ENCODE data around the gene STRBP. TPM values are rescaled to one million over a fixed set of nuclear protein-coding genes. Genes with fewer than 3 reads are reported as not detected.
A peak's percentile ranks its signal among the peaks of the same experiment; 100 is the strongest.

The STRBP gene
- total and polyA plus RNA-seq, 2 experiments from 2014 or later, result 1.4 to 2.5 TPM

- in situ Hi-C loops (cut with MboI), result no loop called here
- Histone ChIP-seq H3K27ac (no peak overlapping the region), H3K36me3 (ENCODE audit: low read depth) (no peaks in the 10 kb centered on the region), H3K4me2 (ENCODE audit: unreplicated experiment) (no peak overlapping the region), H3K4me3 (no peak overlapping the region), H2AFZ (no peak overlapping the region), H3K79me2 (ENCODE audit: insufficient read depth) (no peaks in the 10 kb centered on the region), H3F3A (ENCODE audit: insufficient read depth) (no peaks in the 10 kb centered on the region), H3K9ac (no peak overlapping the region), H4K20me1 (ENCODE audit: insufficient read depth) (no peaks in the 10 kb centered on the region), H3K9me3 (ENCODE audit: low read depth) (no peaks in the 10 kb centered on the region), H3K9me2 (ENCODE audit: insufficient read depth) (no peaks in the 10 kb centered on the region), H3K4me1 (ENCODE audit: insufficient read depth) (no peaks in the 10 kb centered on the region), H3K27me3 (replicated peaks; ENCODE audit: insufficient read depth) (no peaks in the 10 kb centered on the region)
- 96 to 100% methylated on average over 1 of the region's 1 CpG for WGBS, 2 experiments (ENCODE audit: low coverage in 1 of 2, low lambda C conversion rate in 2 of 2, missing lambda C conversion rate in 2 of 2)
- DNase-seq, result peak; percentile 21
- TF ChIP-seq EZH2phosphoT487 (IDR thresholded peaks at IDR 0.05; ENCODE audit: insufficient read depth, low read depth) (no peak), EZH2 (IDR thresholded peaks at IDR 0.05; ENCODE audit: insufficient read depth, poor library complexity, severe bottlenecking) (no peak)
Measured at GRCh38 chr9:123120953-123121352, 147.4 kb downstream of the STRBP start.

DNA sequence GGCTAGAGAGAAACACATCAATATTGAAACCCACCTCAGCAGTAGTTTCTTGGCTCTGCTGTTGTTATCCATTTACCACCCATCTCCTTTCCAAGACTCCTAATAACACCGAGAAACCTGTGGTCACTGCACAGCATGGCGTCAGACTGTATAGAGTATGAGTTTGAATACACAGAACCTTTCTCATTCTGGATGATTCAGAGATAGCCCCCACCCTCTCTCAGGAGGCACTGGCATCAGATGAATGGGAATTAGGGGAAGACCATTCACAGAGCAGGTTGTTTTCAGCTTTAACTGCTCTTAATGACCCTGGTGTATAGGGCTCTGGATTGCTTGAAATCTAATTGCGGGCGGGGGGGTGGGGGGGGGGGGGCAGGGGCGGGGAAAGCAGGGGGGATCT, 148.3 kb downstream of the STRBP start:
- Histone ChIP-seq H3K9ac (no peak overlapping the region), H3K79me2 (ENCODE audit: insufficient read depth) (no peaks in the 10 kb centered on the region), H3K4me3 (no peak overlapping the region), H4K20me1 (ENCODE audit: insufficient read depth) (no peaks in the 10 kb centered on the region), H3K9me3 (ENCODE audit: low read depth) (no peaks in the 10 kb centered on the region), H3F3A (ENCODE audit: insufficient read depth) (no peaks in the 10 kb centered on the region), H3K36me3 (ENCODE audit: low read depth) (no peaks in the 10 kb centered on the region), H3K27ac (no peak overlapping the region), H3K27me3 (replicated peaks; ENCODE audit: insufficient read depth) (no peaks in the 10 kb centered on the region), H3K4me2 (ENCODE audit: unreplicated experiment) (no peak overlapping the region), H3K9me2 (ENCODE audit: insufficient read depth) (no peaks in the 10 kb centered on the region), H2AFZ (no peak overlapping the region), H3K4me1 (ENCODE audit: insufficient read depth) (no peaks in the 10 kb centered on the region)
- WGBS, 2 experiments (ENCODE audit: low coverage in 1 of 2, low lambda C conversion rate in 2 of 2, missing lambda C conversion rate in 2 of 2), result 62 to 63% methylated on average over 5 of the region's 5 CpGs
- TF ChIP-seq EZH2phosphoT487 (IDR thresholded peaks at IDR 0.05; ENCODE audit: insufficient read depth, low read depth) (no peak), EZH2 (IDR thresholded peaks at IDR 0.05; ENCODE audit: insufficient read depth, poor library complexity, severe bottlenecking) (no peak)
- in situ Hi-C loops (cut with MboI), result no loop called here
- DNase-seq, result no peak

DNA sequence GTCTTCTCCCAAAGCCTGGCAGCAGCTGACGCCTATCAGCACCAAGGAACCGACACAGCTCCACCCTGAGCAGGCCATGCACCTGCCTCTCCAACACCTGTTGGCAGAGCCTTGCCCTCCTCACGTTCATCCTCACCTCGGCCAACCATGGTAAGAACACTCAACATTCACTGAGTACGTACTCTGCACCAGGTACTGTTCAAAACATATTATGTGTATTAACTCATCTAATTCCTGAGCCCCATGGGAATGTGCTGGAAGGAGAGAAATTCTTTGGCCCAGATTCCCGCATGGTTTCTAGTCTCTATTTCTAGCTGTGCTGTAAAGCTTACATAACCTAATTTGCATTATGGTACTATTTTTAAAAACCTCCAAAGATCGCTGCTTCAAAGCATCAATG, 148.8 kb downstream of the STRBP start:
- Histone ChIP-seq H3K4me3 (no peak overlapping the region), H3K4me2 (ENCODE audit: unreplicated experiment) (no peak overlapping the region), H3K27ac (no peak overlapping the region), H2AFZ (no peak overlapping the region), H3K36me3 (ENCODE audit: low read depth) (no peaks in the 10 kb centered on the region), H3K9ac (no peak overlapping the region), H4K20me1 (ENCODE audit: insufficient read depth) (no peaks in the 10 kb centered on the region), H3K79me2 (ENCODE audit: insufficient read depth) (no peaks in the 10 kb centered on the region), H3K4me1 (ENCODE audit: insufficient read depth) (no peaks in the 10 kb centered on the region), H3K9me3 (ENCODE audit: low read depth) (no peaks in the 10 kb centered on the region), H3F3A (ENCODE audit: insufficient read depth) (no peaks in the 10 kb centered on the region), H3K9me2 (ENCODE audit: insufficient read depth) (no peaks in the 10 kb centered on the region), H3K27me3 (replicated peaks; ENCODE audit: insufficient read depth) (no peaks in the 10 kb centered on the region)
- 90% methylated on average over 7 of the region's 7 CpGs for WGBS, 2 experiments (ENCODE audit: low coverage in 1 of 2, low lambda C conversion rate in 2 of 2, missing lambda C conversion rate in 2 of 2)
- TF ChIP-seq EZH2 (IDR thresholded peaks at IDR 0.05; ENCODE audit: insufficient read depth, poor library complexity, severe bottlenecking), result no peak
- TF ChIP-seq EZH2phosphoT487 (IDR thresholded peaks at IDR 0.05; ENCODE audit: insufficient read depth, low read depth), result no peak
- no peak for DNase-seq
- in situ Hi-C loops (cut with MboI), result no loop called here

GRCh38 chr9:123116036-123116435, 152.3 kb downstream of the STRBP start:
- no peak overlapping the region for H3K4me3 ChIP-seq
- TF ChIP-seq EZH2 (IDR thresholded peaks at IDR 0.05; ENCODE audit: insufficient read depth, poor library complexity, severe bottlenecking) (no peak), EZH2phosphoT487 (IDR thresholded peaks at IDR 0.05; ENCODE audit: insufficient read depth, low read depth) (no peak)
- DNase-seq, result no peak
- no peak overlapping the region for H3K9ac ChIP-seq
- 52 to 59% methylated on average over 6 of the region's 6 CpGs for WGBS, 2 experiments (ENCODE audit: low coverage in 1 of 2, low lambda C conversion rate in 2 of 2, missing lambda C conversion rate in 2 of 2)
- H2AFZ ChIP-seq, result no peak overlapping the region
- H3K27me3 ChIP-seq (replicated peaks; ENCODE audit: insufficient read depth), result no peaks in the 10 kb centered on the region
- H3K79me2 ChIP-seq (ENCODE audit: insufficient read depth), result no peaks in the 10 kb centered on the region
- H3F3A ChIP-seq (ENCODE audit: insufficient read depth), result no peaks in the 10 kb centered on the region
- no peaks in the 10 kb centered on the region for H3K36me3 ChIP-seq (ENCODE audit: low read depth)
- in situ Hi-C loops (cut with MboI), result no loop called here
- no peaks in the 10 kb centered on the region for H3K4me1 ChIP-seq (ENCODE audit: insufficient read depth)
- no peak overlapping the region for H3K4me2 ChIP-seq (ENCODE audit: unreplicated experiment)
- H3K27ac ChIP-seq, result no peak overlapping the region
- H4K20me1 ChIP-seq (ENCODE audit: insufficient read depth), result no peaks in the 10 kb centered on the region
- no peaks in the 10 kb centered on the region for H3K9me2 ChIP-seq (ENCODE audit: insufficient read depth)
- no peaks in the 10 kb centered on the region for H3K9me3 ChIP-seq (ENCODE audit: low read depth)
